Activated CD4-positive, alpha-beta T cell treated with anti-CD3 and anti-CD28 coated beads, Interleukin-2, amount 50 U/mL, for 48 hours (primary cell): ENCODE measurements around the gene BBC3.
"Not testable (repeated sequence)": the region's sequence is repeated elsewhere in the genome, so short reads cannot be mapped to it uniquely, and the experiment has no call there.

Experiments
- DNase-seq, 2 experiments: peaks; one replicate each; pipeline ENCODE4 v3.0.0-alpha.2; 2020

Gene BBC3

GRCh38 chr19:47230921-47231214 is at the start of gene BBC3:
Gene BBC3 (minus strand): TSS chr19:47231199. CDS start chr19:47228431, 2,768 bp downstream.
- no peak for DNase-seq

- DNase-seq = peak; percentile 76 to 81
Measured at GRCh38 chr19:47280183-47280797, 49.3 kb upstream of the BBC3 start.

- DNase-seq = not testable (repeated sequence)
Measured at GRCh38 chr19:47276513-47276912, 45.5 kb upstream of the BBC3 start.

GRCh38 chr19:47275791-47276461 is 44.9 kb upstream of the BBC3 start:
- DNase-seq = no peak

- DNase-seq = peak in 1 of 2 experiments; percentile 19
Measured at GRCh38 chr19:47274891-47275761, 44.1 kb upstream of the BBC3 start.

GRCh38 chr19:47274071-47274890 is 43.3 kb upstream of the BBC3 start, which contains the start of gene INAFM1:
Gene INAFM1 (plus strand): TSS chr19:47274885. CDS start chr19:47274920, 35 bp downstream.
- peak; percentile 100 for DNase-seq

GRCh38 chr19:47273313-47274070 is 42.5 kb upstream of the BBC3 start:
- peak; percentile 92 to 94 for DNase-seq

- no peak for DNase-seq
Measured at GRCh38 chr19:47272448-47273312, 41.7 kb upstream of the BBC3 start.

GRCh38 chr19:47271949-47272348 is 41.0 kb upstream of the BBC3 start:
- no peak for DNase-seq

GRCh38 chr19:47270408-47270807 is 39.4 kb upstream of the BBC3 start:
- no peak for DNase-seq

GRCh38 chr19:47269596-47269995 is 38.6 kb upstream of the BBC3 start:
- no peak for DNase-seq

GRCh38 chr19:47268028-47268427 is 37.0 kb upstream of the BBC3 start:
- no peak for DNase-seq

- DNase-seq = no peak
Measured at GRCh38 chr19:47267350-47267759, 36.4 kb upstream of the BBC3 start.

GRCh38 chr19:47266401-47266941 is 35.5 kb upstream of the BBC3 start:
- no peak for DNase-seq

GRCh38 chr19:47264629-47265028 is 33.6 kb upstream of the BBC3 start:
- no peak for DNase-seq

- DNase-seq = not testable (repeated sequence)
Measured at GRCh38 chr19:47261946-47262793, 31.2 kb upstream of the BBC3 start.

GRCh38 chr19:47260476-47260875 is 29.5 kb upstream of the BBC3 start:
- DNase-seq = no peak

GRCh38 chr19:47258895-47259555 is 28.0 kb upstream of the BBC3 start:
- DNase-seq = no peak

GRCh38 chr19:47258434-47258833 is 27.4 kb upstream of the BBC3 start:
- no peak for DNase-seq
